ENCODE measurements around the gene SOCS1. TPM values are rescaled to one million over a fixed set of nuclear protein-coding genes. Genes with fewer than 3 reads are reported as not detected.

The SOCS1 gene
- total and polyA plus RNA-seq, 2 donors (not counting 3 experiments of a cell fraction or from before 2014, with no cell fraction given), result 1.1 to 1.7 TPM

- Histone ChIP-seq H3K4me3 (replicated peaks in 1 of 3; ENCODE audit: insufficient read depth in 1 of 3, low read depth in 1 of 3, low read length in 3 of 3) (no peak within 1 kb of the TSS), H3K4me1 (ENCODE audit: control insufficient read depth, extremely low read depth, insufficient read depth, low read length) (no peaks in the 10 kb centered on the region), H3K9me1 (replicated peaks; ENCODE audit: control insufficient read depth, extremely low read depth, insufficient read depth, low read length) (no peaks in the 10 kb centered on the region), H3K9me3 (replicated peaks; ENCODE audit: control insufficient read depth, insufficient read depth, low read length) (no peaks in the 10 kb centered on the region), H3K36me3 (ENCODE audit: control insufficient read depth in 2 of 2, extremely low read depth in 1 of 2, insufficient read depth in 2 of 2, low read length in 2 of 2) (no peaks in the 10 kb centered on the region), H3K79me2 (ENCODE audit: control insufficient read depth, insufficient read depth, low read length) (no peaks in the 10 kb centered on the region), H3K27me3 (ENCODE audit: control insufficient read depth in 2 of 2, insufficient read depth in 2 of 2, low read length in 2 of 2) (no peaks in the 10 kb centered on the region), H3K27ac (ENCODE audit: insufficient read depth, low read depth, low read length) (no peak within 1 kb of the TSS), H4K20me1 (replicated peaks; ENCODE audit: control insufficient read depth, extremely low read depth, insufficient read depth, low read length) (no peaks in the 10 kb centered on the region), H3K9ac (replicated peaks; ENCODE audit: extremely low read depth, insufficient read depth, low read length) (no peak within 1 kb of the TSS), H2AFZ (ENCODE audit: low read depth, low read length) (no peak within 1 kb of the TSS), H3K4me2 (ENCODE audit: insufficient read depth, low read length) (no peak within 1 kb of the TSS)
- no TSS peak for BruUV-seq (replicated peaks)
- DNase-seq (ENCODE audit: low read depth, low spot score), result no peak
- intact Hi-C loops (cut with micrococcal nuclease) (no loop called here), dilution Hi-C loops (cut with MboI; ENCODE audit: extremely low pct_ligation_motif_present, low sequenced_read_pairs) (no loop called here)
- CTCF ChIA-PET, result no interaction called here
- FAIRE-seq, result no peak
- no peak for TF ChIP-seq MYC (IDR thresholded peaks at IDR 0.05; ENCODE audit: low read depth, low read length)
- TF ChIP-seq EZH2 (IDR thresholded peaks at IDR 0.05; ENCODE audit: borderline replicate concordance, low read depth, low read length, severe bottlenecking), result no peak
- no peak for TF ChIP-seq POLR2AphosphoS5 (IDR thresholded peaks at IDR 0.05; ENCODE audit: insufficient read depth, low read depth, low read length)
- no peak for TF ChIP-seq MAX (IDR thresholded peaks at IDR 0.05; ENCODE audit: insufficient read depth, insufficient read length)
- no peak for TF ChIP-seq POLR2A (IDR thresholded peaks at IDR 0.05; ENCODE audit: low read depth, low read length)
- TF ChIP-seq GATA2 (IDR thresholded peaks at IDR 0.05; ENCODE audit: insufficient read depth, insufficient read length, low read depth, low read length), result no peak
- TF ChIP-seq, protein P1, sequence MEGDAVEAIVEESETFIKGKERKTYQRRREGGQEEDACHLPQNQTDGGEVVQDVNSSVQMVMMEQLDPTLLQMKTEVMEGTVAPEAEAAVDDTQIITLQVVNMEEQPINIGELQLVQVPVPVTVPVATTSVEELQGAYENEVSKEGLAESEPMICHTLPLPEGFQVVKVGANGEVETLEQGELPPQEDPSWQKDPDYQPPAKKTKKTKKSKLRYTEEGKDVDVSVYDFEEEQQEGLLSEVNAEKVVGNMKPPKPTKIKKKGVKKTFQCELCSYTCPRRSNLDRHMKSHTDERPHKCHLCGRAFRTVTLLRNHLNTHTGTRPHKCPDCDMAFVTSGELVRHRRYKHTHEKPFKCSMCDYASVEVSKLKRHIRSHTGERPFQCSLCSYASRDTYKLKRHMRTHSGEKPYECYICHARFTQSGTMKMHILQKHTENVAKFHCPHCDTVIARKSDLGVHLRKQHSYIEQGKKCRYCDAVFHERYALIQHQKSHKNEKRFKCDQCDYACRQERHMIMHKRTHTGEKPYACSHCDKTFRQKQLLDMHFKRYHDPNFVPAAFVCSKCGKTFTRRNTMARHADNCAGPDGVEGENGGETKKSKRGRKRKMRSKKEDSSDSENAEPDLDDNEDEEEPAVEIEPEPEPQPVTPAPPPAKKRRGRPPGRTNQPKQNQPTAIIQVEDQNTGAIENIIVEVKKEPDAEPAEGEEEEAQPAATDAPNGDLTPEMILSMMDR (IDR thresholded peaks at IDR 0.05; ENCODE audit: extremely low read depth in 1 of 2, insufficient read depth in 1 of 2, low read depth in 1 of 2, low read length in 2 of 2), result no peak
- no peak for TF ChIP-seq JUN (IDR thresholded peaks at IDR 0.05; ENCODE audit: borderline replicate concordance, insufficient read depth, insufficient read length, low read depth)
- no peak for TF ChIP-seq FOS (IDR thresholded peaks at IDR 0.05; ENCODE audit: borderline replicate concordance, insufficient read depth, low read length)
- POLR2A ChIA-PET, result no interaction called here
Observed at GRCh38 chr16:11276143-11276895, 20.3 kb upstream of the SOCS1 start, which contains the start of gene PRM2. Gene PRM2, minus strand, starts transcription at chr16:11276480. Its CDS starts 110 bp downstream, at chr16:11276370.
